ENCODE data around the gene UVRAG.

DNA sequence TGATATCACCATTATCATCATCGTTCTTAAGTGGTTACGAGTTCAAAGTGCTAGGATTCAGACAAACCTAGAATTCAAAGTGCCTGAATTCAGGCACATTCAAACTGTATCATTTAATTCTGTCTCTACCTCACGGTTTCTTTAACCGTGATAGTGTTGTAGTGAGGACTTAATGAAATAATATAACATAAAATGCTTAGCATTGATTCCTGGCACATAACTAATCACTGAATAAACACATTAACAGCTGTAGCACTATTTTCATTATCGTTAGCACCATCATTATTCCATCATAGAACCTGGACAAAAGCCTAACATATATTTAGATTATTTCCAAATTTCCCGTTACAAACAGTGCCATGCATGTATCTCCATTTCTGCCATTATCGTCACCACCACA lies 289.3 kb downstream of the UVRAG start:
- TF ChIP-seq, protein P1, sequence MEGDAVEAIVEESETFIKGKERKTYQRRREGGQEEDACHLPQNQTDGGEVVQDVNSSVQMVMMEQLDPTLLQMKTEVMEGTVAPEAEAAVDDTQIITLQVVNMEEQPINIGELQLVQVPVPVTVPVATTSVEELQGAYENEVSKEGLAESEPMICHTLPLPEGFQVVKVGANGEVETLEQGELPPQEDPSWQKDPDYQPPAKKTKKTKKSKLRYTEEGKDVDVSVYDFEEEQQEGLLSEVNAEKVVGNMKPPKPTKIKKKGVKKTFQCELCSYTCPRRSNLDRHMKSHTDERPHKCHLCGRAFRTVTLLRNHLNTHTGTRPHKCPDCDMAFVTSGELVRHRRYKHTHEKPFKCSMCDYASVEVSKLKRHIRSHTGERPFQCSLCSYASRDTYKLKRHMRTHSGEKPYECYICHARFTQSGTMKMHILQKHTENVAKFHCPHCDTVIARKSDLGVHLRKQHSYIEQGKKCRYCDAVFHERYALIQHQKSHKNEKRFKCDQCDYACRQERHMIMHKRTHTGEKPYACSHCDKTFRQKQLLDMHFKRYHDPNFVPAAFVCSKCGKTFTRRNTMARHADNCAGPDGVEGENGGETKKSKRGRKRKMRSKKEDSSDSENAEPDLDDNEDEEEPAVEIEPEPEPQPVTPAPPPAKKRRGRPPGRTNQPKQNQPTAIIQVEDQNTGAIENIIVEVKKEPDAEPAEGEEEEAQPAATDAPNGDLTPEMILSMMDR (IDR thresholded peaks at IDR 0.05), result no peak
- no peak for TF ChIP-seq POLR2A (IDR thresholded peaks at IDR 0.05)
- TF ChIP-seq EP300 (IDR thresholded peaks at IDR 0.05), result no peak

All from stomach (tissue), 4 donors.